IMR-90 (cell line): ENCODE results near the gene RHPN2. TPM values are rescaled to one million over a fixed set of nuclear protein-coding genes. Genes with fewer than 3 reads are reported as not detected.

ENCODE experiments used
- ATAC-seq: fragments of 200-7000 bp; cut with Tn5 transposase; 2 replicates; pipeline ENCODE4 v1.9.1; 2020; ENCODE audit warnings: low read depth, mild to moderate bottlenecking, moderate library complexity
- BruUV-seq: library from RNA; stranded (reverse); fragments of 400-500 nt; replicated peaks from 2 replicates; lab custom pipeline; 2021; lab: Mats Ljungman, UMichigan
- CTCF ChIA-PET: fragments of 300-600 bp; formaldehyde crosslinking; extraction: SDS; loops from one replicate; lab custom pipeline; 2021; ENCODE audit warnings: antibody characterized with exemption; lab: Yijun Ruan, JAX
- POLR2A ChIA-PET: fragments of 300-600 bp; sonication (Branson Sonifier 250); formaldehyde crosslinking; loops from one replicate; lab custom pipeline; 2022; ENCODE audit warnings: antibody characterized with exemption; ENCODE audit not compliant: unreplicated experiment; lab: Charles Lee
- DNase-seq: peaks from one replicate; pipeline ENCODE4 v3.0.0; 2013
- H2AFZ ChIP-seq: replicated peaks from 2 replicates; pipeline ENCODE3; 2013; ENCODE audit warnings: low read length, mild to moderate bottlenecking; ENCODE audit not compliant: poor library complexity
- H2AK5ac ChIP-seq: 2 replicates; pipeline ENCODE4 v1.6.1; 2013; ENCODE audit warnings: low read depth, low read length, inconsistent platforms
- H2AK9ac ChIP-seq: replicated peaks from 2 replicates; pipeline ENCODE3; 2013; ENCODE audit warnings: mild to moderate bottlenecking, low read depth, low read length, moderate library complexity; ENCODE audit not compliant: poor library complexity
- H2BK120ac ChIP-seq: 2 replicates; pipeline ENCODE4 v1.6.1; 2013; ENCODE audit warnings: low read depth, low read length, inconsistent platforms
- H2BK15ac ChIP-seq: 3 replicates; pipeline ENCODE4 v1.6.1; 2013; ENCODE audit warnings: low read depth, low read length, inconsistent platforms
- H2BK20ac ChIP-seq: 2 replicates; pipeline ENCODE4 v1.6.1; 2013; ENCODE audit warnings: low read depth, mild to moderate bottlenecking, inconsistent platforms, low read length, moderate library complexity
- H2BK5ac ChIP-seq: 2 replicates; pipeline ENCODE4 v1.6.1; 2013; ENCODE audit warnings: mild to moderate bottlenecking, low read depth, low read length, inconsistent platforms; ENCODE audit not compliant: poor library complexity, severe bottlenecking
- H3K14ac ChIP-seq: replicated peaks from 2 replicates; pipeline ENCODE4 v1.6.1; 2013; ENCODE audit warnings: low read depth, low read length, inconsistent platforms
- H3K18ac ChIP-seq: 2 replicates; pipeline ENCODE4 v1.6.1; 2013; ENCODE audit warnings: low read depth, low read length, control low read depth
- H3K23ac ChIP-seq: 2 replicates; pipeline ENCODE4 v1.6.1; 2013; ENCODE audit warnings: low read depth, low read length, inconsistent platforms
- H3K27ac ChIP-seq: 2 replicates; pipeline ENCODE4 v1.5.1; 2013; ENCODE audit warnings: mild to moderate bottlenecking, control low read depth, low read length; ENCODE audit not compliant: insufficient read depth
- H3K27me3 ChIP-seq: 2 replicates; pipeline ENCODE4 v1.6.1; 2013; ENCODE audit warnings: low read length; ENCODE audit not compliant: control insufficient read depth, insufficient read depth
- H3K36me3 ChIP-seq: 2 replicates; pipeline ENCODE4 v1.6.1; 2013; ENCODE audit warnings: low read length, mixed read lengths; ENCODE audit not compliant: control insufficient read depth, insufficient read depth
- H3K4ac ChIP-seq: 2 replicates; pipeline ENCODE4 v1.6.1; 2013; ENCODE audit warnings: low read depth, low read length, inconsistent platforms
- H3K4me1 ChIP-seq: 2 replicates; pipeline ENCODE4 v1.6.1; 2013; ENCODE audit warnings: low read length, mixed read lengths; ENCODE audit not compliant: control insufficient read depth, insufficient read depth
- H3K4me2 ChIP-seq: 2 replicates; pipeline ENCODE4 v1.6.1; 2013; ENCODE audit warnings: low read depth, mild to moderate bottlenecking, control low read depth, low read length, moderate library complexity
- H3K4me3 ChIP-seq: 2 replicates; pipeline ENCODE4 v1.5.1; 2013; ENCODE audit warnings: low read depth, mild to moderate bottlenecking, control low read depth, low read length, moderate library complexity; ENCODE audit not compliant: insufficient read depth
- H3K56ac ChIP-seq: 2 replicates; pipeline ENCODE4 v1.6.1; 2013; ENCODE audit warnings: low read length, inconsistent platforms; ENCODE audit not compliant: insufficient read depth; ENCODE audit errors: extremely low read depth
- H3K79me1 ChIP-seq, 2 experiments: 2 replicates each; pipeline ENCODE4 v1.6.1; 2013; ENCODE audit warnings: low read length in 2 of 2, inconsistent platforms in 1 of 2, low read depth in 1 of 2
- H3K9ac ChIP-seq: 2 replicates; pipeline ENCODE4 v1.6.1; 2013; ENCODE audit warnings: low read depth, low read length, control low read depth
- H3K9me1 ChIP-seq: 2 replicates; pipeline ENCODE4 v1.6.1; 2013; ENCODE audit warnings: low read length, inconsistent platforms; ENCODE audit not compliant: insufficient read depth
- H3K9me3 ChIP-seq: 2 replicates; pipeline ENCODE4 v1.6.1; 2013; ENCODE audit warnings: low read length; ENCODE audit not compliant: control insufficient read depth, insufficient read depth
- H4K20me1 ChIP-seq: 2 replicates; pipeline ENCODE4 v1.6.1; 2013; ENCODE audit warnings: low read length, inconsistent platforms; ENCODE audit not compliant: insufficient read depth
- H4K5ac ChIP-seq: 2 replicates; pipeline ENCODE4 v1.6.1; 2013; ENCODE audit warnings: mild to moderate bottlenecking, low read depth, low read length, control low read depth
- H4K8ac ChIP-seq, 2 experiments: 2 replicates each; pipeline ENCODE4 v1.6.1; 2013; ENCODE audit warnings: low read depth in 2 of 2, low read length in 2 of 2, control low read depth in 1 of 2, inconsistent platforms in 1 of 2
- H4K91ac ChIP-seq: 2 replicates; pipeline ENCODE4 v1.6.1; 2013; ENCODE audit warnings: low read depth, low read length, inconsistent platforms; ENCODE audit not compliant: insufficient read depth
- CEBPB ChIP-seq: IDR thresholded peaks from 2 replicates; pipeline ENCODE4 v1.6.1; 2012; ENCODE audit warnings: low read depth, low read length, improper control_type of control experiment
- CHD1 ChIP-seq: IDR thresholded peaks from 2 replicates; pipeline ENCODE4 v1.6.1; 2012; ENCODE audit warnings: low read depth, low read length, improper control_type of control experiment
- CTCF ChIP-seq: conservative IDR thresholded peaks from 2 replicates; pipeline ENCODE4 v1.5.1; 2012; ENCODE audit warnings: mild to moderate bottlenecking, low read depth, low read length, improper control_type of control experiment
- ELK1 ChIP-seq: fragments of 150-350 bp; IDR thresholded peaks from 2 replicates; pipeline ENCODE4 v1.6.1; 2016; ENCODE audit warnings: low read depth, mild to moderate bottlenecking, low read length, moderate library complexity, borderline replicate concordance
- FOS ChIP-seq: fragments of 150-350 bp; IDR thresholded peaks from 2 replicates; pipeline ENCODE4 v1.6.1; 2016; ENCODE audit warnings: low read depth, low read length
- MAFK ChIP-seq: IDR thresholded peaks from 2 replicates; pipeline ENCODE4 v1.6.1; 2012; ENCODE audit warnings: low read depth, low read length, improper control_type of control experiment
- MAZ ChIP-seq: IDR thresholded peaks from 2 replicates; pipeline ENCODE4 v1.6.1; 2012; ENCODE audit warnings: low read depth, mild to moderate bottlenecking, low read length, improper control_type of control experiment, moderate library complexity, borderline replicate concordance
- NFE2L2 ChIP-seq: fragments of 150-350 bp; IDR thresholded peaks from 2 replicates; pipeline ENCODE4 v1.6.1; 2016; ENCODE audit warnings: low read depth, mild to moderate bottlenecking, low read length
- RCOR1 ChIP-seq: IDR thresholded peaks from 2 replicates; pipeline ENCODE4 v1.6.1; 2012; ENCODE audit warnings: mild to moderate bottlenecking, low read length, improper control_type of control experiment; ENCODE audit not compliant: insufficient replicate concordance
- RFX5 ChIP-seq: IDR thresholded peaks from 2 replicates; pipeline ENCODE4 v1.8.0; 2012; ENCODE audit warnings: low read depth, mild to moderate bottlenecking, low read length, moderate library complexity
- SMC3 ChIP-seq: fragments of 150-350 bp; IDR thresholded peaks from 2 replicates; pipeline ENCODE4 v1.6.1; 2016; ENCODE audit warnings: low read depth, mild to moderate bottlenecking, antibody characterized with exemption, low read length, moderate library complexity
- USF2 ChIP-seq: fragments of 150-350 bp; IDR thresholded peaks from 2 replicates; pipeline ENCODE4 v1.6.1; 2017; ENCODE audit warnings: mild to moderate bottlenecking, antibody characterized with exemption, low read length, low read depth
- WGBS, 2 experiments: methylation state at CpG; one replicate each; pipeline versions ENCODE4 v1.1.5 to v1.1.7; 2013; ENCODE audit warnings: missing lambda C conversion rate in 2 of 2; ENCODE audit not compliant: insufficient read length in 1 of 2; ENCODE audit errors: extremely low coverage in 2 of 2; 5-methylcytosine and 5-hydroxymethylcytosine counted together
- dilution Hi-C: fragments of 300-500 bp; cut with HindIII; formaldehyde crosslinking; loops from one replicate; pipeline ENCODE4 v1.14.3; 2018; ENCODE audit warnings: low sequenced_read_pairs; ENCODE audit not compliant: unreplicated experiment
- in situ Hi-C: fragments of 300-500 bp; cut with MboI; formaldehyde crosslinking; loops from 3 replicates; pipeline ENCODE4 v1.14.3; 2019; ENCODE audit warnings: low sequenced_read_pairs, inconsistent platforms, mixed read lengths
- intact Hi-C: fragments of 100-400 bp; cut with micrococcal nuclease; formaldehyde crosslinking; loops from 2 replicates; pipeline ENCODE4 v1.10.0; 2022
- polyA plus RNA-seq, 3 experiments: library from polyadenylated mRNA; depleted of rRNA; stranded (reverse); fragments of >200 nt; gene quantifications; 2 replicates each; pipeline ENCODE4 v1.2.3, GENCODE V29; 2012; ENCODE audit warnings: low replicate concordance in 1 of 3
- total RNA-seq: library from RNA; depleted of rRNA; stranded (reverse); fragments of >200 nt; gene quantifications from 2 replicates; pipeline ENCODE4 v1.2.3, GENCODE V29; 2012

Gene RHPN2
- total and polyA plus RNA-seq, 2 of the 4 experiments (the other 2 are of a cell fraction), result 2.3 to 4.0 TPM

GRCh38 chr19:32971715-32972540, 92.8 kb downstream of the RHPN2 start, which contains the start of the genes CEP89 and FAAP24:
Gene CEP89 (minus strand): TSS chr19:32971958. CDS start chr19:32971874, 84 bp downstream.
Gene FAAP24 (plus strand): TSS chr19:32972242. CDS start chr19:32973197, 955 bp downstream.
- DNase-seq (peak; percentile 99), ATAC-seq (peak; percentile 99)
- Histone ChIP-seq H3K9me1 (no peaks in the 10 kb centered on the region; the same call in 1 of the 2 replicates), H3K9ac (peak within 1 kb of the TSS; percentile 75), H2BK120ac (no peak within 1 kb of the TSS), H3K18ac (peak within 1 kb of the TSS; percentile 24; the same call in 1 of the 2 replicates), H3K79me1 (peaks cover 12 to 34% of the 10 kb centered on the region in 2 experiments), H4K5ac (peak within 1 kb of the TSS; percentile 89), H2AFZ (peak within 1 kb of the TSS; percentile 96), H2BK20ac (no peak within 1 kb of the TSS), H3K4me3 (peak within 1 kb of the TSS; percentile 75), H4K91ac (peak within 1 kb of the TSS; percentile 72), H3K36me3 (peaks cover 5% of the 10 kb centered on the region; the same call in 1 of the 2 replicates), H3K4ac (peak within 1 kb of the TSS; percentile 72), H3K9me3 (no peaks in the 10 kb centered on the region), H2BK5ac (peak within 1 kb of the TSS; percentile 64), H3K4me2 (peak within 1 kb of the TSS; percentile 86), H3K14ac (peak within 1 kb of the TSS; percentile 83), H3K56ac (peak within 1 kb of the TSS; percentile 54), H2BK15ac (peak within 1 kb of the TSS; percentile 4; the same call in 1 of the 3 replicates), H4K20me1 (no peaks in the 10 kb centered on the region), H3K4me1 (no peaks in the 10 kb centered on the region), H2AK5ac (peak within 1 kb of the TSS; percentile 87), H3K27ac (peak within 1 kb of the TSS; percentile 75), H4K8ac (peak within 1 kb of the TSS; percentile 87 to 97), H2AK9ac (peak within 1 kb of the TSS; percentile 90), H3K27me3 (no peaks in the 10 kb centered on the region), H3K23ac (peak within 1 kb of the TSS; percentile 79)
- ChIA-PET POLR2A (no interaction called here), CTCF (interaction anchor here (0.7 kb wide), 1 partner anchor 23 kb away, joined by 3 read pairs; no protein-coding TSS in a partner anchor)
- dilution Hi-C loops (no loop called here), intact Hi-C loops (loop anchor here (5.0 kb wide), 2 partner anchors 205 to 280 kb away; partner anchors contain the start of gene NUDT19), in situ Hi-C loops (no loop called here)
- BruUV-seq, result no TSS peak
- WGBS, 2 experiments, result 7% methylated on average over 41 of the region's 57 CpGs; no CpG with 5 or more reads in 1 of the 2 experiments
- TF ChIP-seq USF2 (peak; percentile 54; the same call in 1 of the 2 replicates), FOS (peak; percentile 73; the same call in 1 of the 2 replicates), MAZ (peak; percentile 11; the same call in 1 of the 2 replicates), NFE2L2 (no peak), CEBPB (no peak), RCOR1 (no peak), SMC3 (no peak), RFX5 (no peak), ELK1 (no peak), MAFK (no peak), CTCF (no peak), CHD1 (no peak)
